ENCODE results near the gene CPT1C.
"Not testable (repeated sequence)": the region's sequence is repeated elsewhere in the genome, so short reads cannot be mapped to it uniquely, and the experiment has no call there.

The CPT1C gene

GRCh38 chr19:49704888-49705642 is 14.1 kb downstream of the CPT1C start:
- DNase-seq (ENCODE audit: low read depth in 2 of 2): no peak

GRCh38 chr19:49705919-49706318 is 15.0 kb downstream of the CPT1C start:
- no peak for DNase-seq (ENCODE audit: low read depth in 2 of 2)

GRCh38 chr19:49710372-49710951 is 19.5 kb downstream of the CPT1C start:
- no peak for DNase-seq (ENCODE audit: low read depth in 2 of 2)

GRCh38 chr19:49712397-49712859 is 21.5 kb downstream of the CPT1C start:
- DNase-seq (ENCODE audit: low read depth in 2 of 2): no peak

- no peak for DNase-seq (ENCODE audit: low read depth in 2 of 2)
These were observed 22.4 kb downstream of the CPT1C start for GRCh38 chr19:49713236-49713845.

GRCh38 chr19:49716154-49716553 is 25.2 kb downstream of the CPT1C start:
- DNase-seq (ENCODE audit: low read depth in 2 of 2): no peak

- DNase-seq (ENCODE audit: low read depth in 2 of 2): no peak
These were observed 27.6 kb downstream of the CPT1C start for GRCh38 chr19:49718511-49718910.

GRCh38 chr19:49718991-49719390 is 28.1 kb downstream of the CPT1C start:
- DNase-seq (ENCODE audit: low read depth in 2 of 2): no peak

- not testable (repeated sequence) for DNase-seq (ENCODE audit: low read depth in 2 of 2)
These were observed 28.5 kb downstream of the CPT1C start for GRCh38 chr19:49719420-49719819.

- no peak for DNase-seq (ENCODE audit: low read depth in 2 of 2)
These were observed 36.5 kb downstream of the CPT1C start for GRCh38 chr19:49727217-49728030.

GRCh38 chr19:49730166-49730565 is 39.2 kb downstream of the CPT1C start:
- DNase-seq (ENCODE audit: low read depth in 2 of 2): no peak

GRCh38 chr19:49738268-49738667 is 47.4 kb downstream of the CPT1C start:
- no peak for DNase-seq (ENCODE audit: low read depth in 2 of 2)

- DNase-seq (ENCODE audit: low read depth in 2 of 2): no peak
These were observed 48.2 kb downstream of the CPT1C start for GRCh38 chr19:49739098-49739497.

- DNase-seq (ENCODE audit: low read depth in 2 of 2): no peak
These were observed 49.0 kb downstream of the CPT1C start for GRCh38 chr19:49739933-49740332.

GRCh38 chr19:49741210-49741844 is 50.4 kb downstream of the CPT1C start:
- no peak for DNase-seq (ENCODE audit: low read depth in 2 of 2)

GRCh38 chr19:49744946-49745381 is 54.0 kb downstream of the CPT1C start:
- no peak for DNase-seq (ENCODE audit: low read depth in 2 of 2)

- peak; percentile 14 to 27 for DNase-seq (ENCODE audit: low read depth in 2 of 2)
These were observed 55.5 kb downstream of the CPT1C start for GRCh38 chr19:49746206-49746958.

- DNase-seq (ENCODE audit: low read depth in 2 of 2): no peak
These were observed 58.3 kb downstream of the CPT1C start for GRCh38 chr19:49749055-49749716.

GRCh38 chr19:49749771-49750170 is 58.9 kb downstream of the CPT1C start:
- no peak for DNase-seq (ENCODE audit: low read depth in 2 of 2)

GRCh38 chr19:49752701-49753100 is 61.8 kb downstream of the CPT1C start:
- DNase-seq (ENCODE audit: low read depth in 2 of 2): no peak
